HepG2 (cell line): ENCODE data around the gene WDR81. TPM values are rescaled to one million over a fixed set of nuclear protein-coding genes. Genes with fewer than 3 reads are reported as not detected.

ENCODE experiments used
- DRAP1 ChIP-seq: IDR thresholded peaks from 2 replicates; pipeline ENCODE4 v1.6.1; 2016; ENCODE audit warnings: missing genetic modification reagents, missing compliant biosample characterization
- ERF ChIP-seq: IDR thresholded peaks from 2 replicates; pipeline ENCODE4 v1.6.1; 2018; ENCODE audit warnings: missing biosample characterization, missing genetic modification reagents
- GMEB2 ChIP-seq: IDR thresholded peaks from 2 replicates; pipeline ENCODE4 v1.6.1; 2016; ENCODE audit warnings: missing biosample characterization, missing genetic modification reagents, low read depth
- POLR2A ChIP-seq, 2 experiments: IDR thresholded peaks; 2 replicates each; pipeline ENCODE4 v1.6.1; 2011; ENCODE audit warnings: low read depth in 2 of 2, low read length in 2 of 2, mild to moderate bottlenecking in 1 of 2, moderate library complexity in 1 of 2; ENCODE audit not compliant: insufficient read depth in 1 of 2
- SOX13 ChIP-seq, 3 experiments: fragments of 450-650 bp in 1 of 3; sonication (generic) in 1 of 3; formaldehyde crosslinking in 1 of 3; IDR thresholded peaks in 2 of 3; conservative IDR thresholded peaks in 1 of 3; 2 replicates each; pipeline versions ENCODE4 v1.5.0 to v1.6.1; 2016 to 2020; ENCODE audit warnings: antibody characterized with exemption in 1 of 3, mild to moderate bottlenecking in 1 of 3, missing compliant biosample characterization in 1 of 3, missing genetic modification reagents in 1 of 3, moderate library complexity in 1 of 3
- STAT6 ChIP-seq: sonication (generic); formaldehyde crosslinking; IDR thresholded peaks from 2 replicates; pipeline ENCODE4 v1.4.0; 2020; ENCODE audit warnings: missing genetic modification reagents, mild to moderate bottlenecking, borderline replicate concordance
- YEATS2 ChIP-seq: sonication (generic); formaldehyde crosslinking; IDR thresholded peaks from 2 replicates; pipeline ENCODE4 v1.4.0; 2020; ENCODE audit warnings: missing genetic modification reagents, borderline replicate concordance
- ZBTB4 ChIP-seq: sonication (generic); formaldehyde crosslinking; IDR thresholded peaks from 2 replicates; pipeline ENCODE4 v1.4.0; 2020; ENCODE audit warnings: missing genetic modification reagents, mild to moderate bottlenecking, borderline replicate concordance
- ZBTB7A ChIP-seq: sonication (generic); formaldehyde crosslinking; IDR thresholded peaks from 2 replicates; pipeline ENCODE4 v1.8.0; 2022; ENCODE audit warnings: mild to moderate bottlenecking, missing genetic modification reagents
- ZMYM2 ChIP-seq: sonication (generic); formaldehyde crosslinking; IDR thresholded peaks from 2 replicates; pipeline ENCODE4 v1.8.0; 2022; ENCODE audit warnings: mild to moderate bottlenecking, missing genetic modification reagents
- ZNF251 ChIP-seq: sonication (generic); formaldehyde crosslinking; IDR thresholded peaks from 2 replicates; pipeline ENCODE4 v1.9.0; 2021; ENCODE audit warnings: mild to moderate bottlenecking, missing genetic modification reagents
- ZNF281 ChIP-seq: sonication (generic); formaldehyde crosslinking; IDR thresholded peaks from 2 replicates; pipeline ENCODE4 v1.4.0; 2020; ENCODE audit warnings: missing genetic modification reagents, borderline replicate concordance
- ZNF350 ChIP-seq: sonication (generic); formaldehyde crosslinking; IDR thresholded peaks from 2 replicates; pipeline ENCODE4 v1.4.0; 2020; ENCODE audit warnings: mild to moderate bottlenecking, low read depth, missing genetic modification reagents, borderline replicate concordance
- ZNF362 ChIP-seq: sonication (generic); formaldehyde crosslinking; IDR thresholded peaks from 2 replicates; pipeline ENCODE4 v1.4.0; 2020; ENCODE audit warnings: missing genetic modification reagents, mild to moderate bottlenecking, borderline replicate concordance
- polyA plus RNA-seq, 8 experiments: library from polyadenylated mRNA; depleted of rRNA in 3 of 8; stranded (reverse) in 7 of 8; unstranded in 1 of 8; fragments of >200 nt; fragmentation: Illumina TruSeq in 4 of 8; extraction: Trizol in 4 of 8; gene quantifications; 2 replicates each; pipeline versions ENCODE4 v1.2.1 to v1.2.3, GENCODE V29; 2011 to 2016; ENCODE audit warnings: low read depth in 4 of 8, missing spikeins in 1 of 8, mixed read lengths in 1 of 8; ENCODE audit not compliant: insufficient read depth in 1 of 8
- total RNA-seq, 5 experiments: library from RNA; depleted of rRNA; stranded (reverse); fragments of >200 nt; fragmentation: Illumina TruSeq; extraction: Trizol; gene quantifications; 2 replicates each; pipeline ENCODE4 v1.2.3, GENCODE V29; 2016; ENCODE audit warnings: low read depth in 1 of 5

WDR81 gene
- total and polyA plus RNA-seq, 2 of the 13 experiments (the other 11 are each of a cell fraction or from before 2014, with no cell fraction given): 9.1 to 16.7 TPM

GRCh38 chr17:1714980-1715802 is 9.3 kb upstream of the WDR81 start (continued):
- TF ChIP-seq DRAP1 (0 out of 2 replicates have a peak, but pooled peaks have one; percentile 54), POLR2A (IDR thresholded peaks at IDR 0.05; ENCODE audit: insufficient read depth in 1 of 2, low read depth in 2 of 2, low read length in 2 of 2) (peak; percentile 43 to 48; a peak in 3 of 4 replicates), ZNF251 (CRISPR knock-in tag) (no peak), GMEB2 (CRISPR knock-in tag) (no peak), YEATS2 (CRISPR knock-in tag) (peak; percentile 47; the same call in 1 of the 2 replicates), STAT6 (CRISPR knock-in tag) (no peak), ZNF362 (no peak), ERF (peak; percentile 59; the same call in 1 of the 2 replicates), SOX13 (IDR thresholded peaks at IDR 0.05) (no peak), SOX13 (CRISPR knock-in tag; conservative IDR thresholded peaks at IDR 0.05 in 1 of 2, IDR thresholded peaks at IDR 0.05 in 1 of 2) (peak; percentile 36 to 87; a peak in 1 of 4 replicates), ZNF281 (CRISPR knock-in tag) (peak; percentile 86; the same call in 1 of the 2 replicates), ZMYM2 (CRISPR knock-in tag) (no peak), ZBTB4 (0 out of 2 replicates have a peak, but pooled peaks have one; percentile 51), ZNF350 (CRISPR knock-in tag) (0 out of 2 replicates have a peak, but pooled peaks have one; percentile 58), ZBTB7A (no peak)
